ENCODE data around the gene ALS2CL.

The ALS2CL gene

DNA sequence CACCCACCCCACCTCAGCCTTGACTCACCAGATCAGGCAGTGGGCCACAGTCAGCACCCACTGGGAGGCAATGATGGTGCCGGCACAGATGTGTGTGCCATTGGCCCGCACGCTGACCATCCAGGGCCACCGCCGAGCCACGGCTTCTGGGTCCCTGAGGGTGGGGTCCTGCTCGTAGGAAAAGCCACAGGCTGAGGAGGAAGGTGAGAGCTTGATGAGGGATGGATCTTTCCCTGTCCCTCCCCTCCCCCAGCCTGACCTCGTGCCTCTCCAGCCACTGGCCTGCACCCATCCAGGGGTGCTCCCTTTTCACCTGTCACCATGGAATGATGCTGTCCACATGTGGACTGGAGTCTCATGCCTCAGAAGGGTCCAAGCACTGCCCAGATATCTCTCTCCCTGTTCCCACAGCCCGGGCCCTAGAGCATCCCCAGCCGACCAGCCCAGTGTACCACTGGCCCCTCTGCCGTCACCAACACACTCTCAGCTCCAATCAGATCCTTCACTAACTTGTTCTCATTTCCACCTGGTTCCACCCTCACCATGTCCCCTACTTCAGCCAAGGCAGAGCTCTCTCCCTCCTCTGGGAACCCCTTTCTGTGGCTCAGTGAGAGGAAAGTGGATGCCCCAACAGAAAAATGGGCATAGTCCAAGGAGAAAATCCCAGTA lies 22.2 kb upstream of the ALS2CL start:
- TF ChIP-seq, protein P1, sequence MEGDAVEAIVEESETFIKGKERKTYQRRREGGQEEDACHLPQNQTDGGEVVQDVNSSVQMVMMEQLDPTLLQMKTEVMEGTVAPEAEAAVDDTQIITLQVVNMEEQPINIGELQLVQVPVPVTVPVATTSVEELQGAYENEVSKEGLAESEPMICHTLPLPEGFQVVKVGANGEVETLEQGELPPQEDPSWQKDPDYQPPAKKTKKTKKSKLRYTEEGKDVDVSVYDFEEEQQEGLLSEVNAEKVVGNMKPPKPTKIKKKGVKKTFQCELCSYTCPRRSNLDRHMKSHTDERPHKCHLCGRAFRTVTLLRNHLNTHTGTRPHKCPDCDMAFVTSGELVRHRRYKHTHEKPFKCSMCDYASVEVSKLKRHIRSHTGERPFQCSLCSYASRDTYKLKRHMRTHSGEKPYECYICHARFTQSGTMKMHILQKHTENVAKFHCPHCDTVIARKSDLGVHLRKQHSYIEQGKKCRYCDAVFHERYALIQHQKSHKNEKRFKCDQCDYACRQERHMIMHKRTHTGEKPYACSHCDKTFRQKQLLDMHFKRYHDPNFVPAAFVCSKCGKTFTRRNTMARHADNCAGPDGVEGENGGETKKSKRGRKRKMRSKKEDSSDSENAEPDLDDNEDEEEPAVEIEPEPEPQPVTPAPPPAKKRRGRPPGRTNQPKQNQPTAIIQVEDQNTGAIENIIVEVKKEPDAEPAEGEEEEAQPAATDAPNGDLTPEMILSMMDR (IDR thresholded peaks at IDR 0.05; ENCODE audit: low read depth, low read length) = no peak
- no peak overlapping the region for H3K4me3 ChIP-seq (replicated peaks in 1 of 2; ENCODE audit: low read depth in 2 of 2, low read length in 2 of 2)
- no peak for DNase-seq (ENCODE audit: low read depth in 2 of 2)

DNA sequence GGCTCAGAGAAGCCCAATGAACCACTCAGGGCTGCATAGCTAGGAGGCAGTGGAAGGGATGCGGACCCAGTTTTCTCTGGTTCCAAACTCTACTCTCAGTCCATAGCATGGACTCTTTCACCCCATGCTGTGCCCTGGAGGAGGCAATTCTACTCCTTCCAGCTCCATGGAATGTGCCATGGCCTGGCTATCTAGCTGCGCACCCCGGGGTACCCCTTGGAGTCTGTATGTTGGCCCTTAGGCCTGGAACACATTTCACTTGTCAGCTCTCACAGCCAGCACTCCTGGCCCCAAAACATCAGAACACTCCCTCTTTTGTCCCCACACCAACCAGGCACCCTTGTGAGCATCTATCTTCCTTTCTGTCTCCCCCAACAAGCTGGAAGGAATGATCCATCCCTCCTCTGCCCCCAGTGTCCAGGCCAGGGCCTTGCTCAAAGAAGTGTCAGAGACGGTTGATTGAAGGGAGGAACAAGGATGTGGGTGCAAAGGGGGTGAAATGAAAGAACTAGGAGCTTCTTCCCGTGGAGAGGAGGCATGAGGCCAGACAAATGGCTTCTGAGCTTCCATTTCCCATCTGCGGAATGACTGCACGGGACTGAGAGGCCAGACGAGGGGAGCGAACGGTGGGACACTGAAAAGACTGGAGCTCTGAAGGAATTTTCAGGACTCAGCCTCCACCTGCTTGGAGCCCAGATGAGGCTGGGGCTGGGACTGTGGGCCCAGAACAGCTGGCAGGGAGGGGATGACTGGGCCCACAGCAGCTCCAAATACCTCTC lies 21.4 kb upstream of the ALS2CL start:
- no peak for DNase-seq (ENCODE audit: low read depth in 2 of 2)
- H3K4me3 ChIP-seq (replicated peaks in 1 of 2; ENCODE audit: low read depth in 2 of 2, low read length in 2 of 2) = no peak overlapping the region
- TF ChIP-seq, protein P1 (IDR thresholded peaks at IDR 0.05; ENCODE audit: low read depth, low read length) = no peak

DNA sequence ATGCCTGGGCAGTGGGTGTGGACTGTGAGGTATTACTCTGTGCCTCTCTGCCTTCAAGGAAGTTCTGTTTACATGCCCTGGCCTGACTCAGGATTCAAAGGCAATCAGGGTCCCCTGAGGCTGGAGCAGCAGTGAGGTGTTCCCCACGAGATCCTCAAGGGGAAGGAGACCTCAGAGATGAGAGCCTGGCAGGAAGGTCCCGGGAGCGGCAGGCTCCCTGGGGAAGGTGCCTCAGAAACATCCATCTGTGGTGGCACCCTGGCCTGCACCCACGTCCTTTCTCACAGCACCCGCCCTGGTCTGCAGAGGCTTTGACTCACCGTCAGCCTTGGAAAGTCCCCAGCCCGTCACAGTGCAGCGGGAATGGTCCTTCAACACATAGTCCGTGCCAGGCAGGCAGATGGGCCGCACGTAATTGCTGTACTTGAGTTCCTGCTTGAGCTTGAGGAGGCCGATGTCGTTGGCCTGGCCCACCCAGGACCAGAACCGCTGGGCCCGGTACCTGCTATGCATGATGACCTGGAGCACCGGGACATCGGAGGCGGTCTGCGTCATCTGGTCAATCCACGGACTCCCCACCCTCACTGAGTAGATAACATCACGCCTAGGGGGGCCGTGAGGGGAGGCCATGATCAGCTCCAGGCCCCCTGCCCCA lies 20.5 kb upstream of the ALS2CL start:
- H3K4me3 ChIP-seq (replicated peaks in 1 of 2; ENCODE audit: low read depth in 2 of 2, low read length in 2 of 2) = no peak overlapping the region
- DNase-seq (ENCODE audit: low read depth in 2 of 2) = no peak
- TF ChIP-seq, protein P1 (IDR thresholded peaks at IDR 0.05; ENCODE audit: low read depth, low read length) = no peak

DNA sequence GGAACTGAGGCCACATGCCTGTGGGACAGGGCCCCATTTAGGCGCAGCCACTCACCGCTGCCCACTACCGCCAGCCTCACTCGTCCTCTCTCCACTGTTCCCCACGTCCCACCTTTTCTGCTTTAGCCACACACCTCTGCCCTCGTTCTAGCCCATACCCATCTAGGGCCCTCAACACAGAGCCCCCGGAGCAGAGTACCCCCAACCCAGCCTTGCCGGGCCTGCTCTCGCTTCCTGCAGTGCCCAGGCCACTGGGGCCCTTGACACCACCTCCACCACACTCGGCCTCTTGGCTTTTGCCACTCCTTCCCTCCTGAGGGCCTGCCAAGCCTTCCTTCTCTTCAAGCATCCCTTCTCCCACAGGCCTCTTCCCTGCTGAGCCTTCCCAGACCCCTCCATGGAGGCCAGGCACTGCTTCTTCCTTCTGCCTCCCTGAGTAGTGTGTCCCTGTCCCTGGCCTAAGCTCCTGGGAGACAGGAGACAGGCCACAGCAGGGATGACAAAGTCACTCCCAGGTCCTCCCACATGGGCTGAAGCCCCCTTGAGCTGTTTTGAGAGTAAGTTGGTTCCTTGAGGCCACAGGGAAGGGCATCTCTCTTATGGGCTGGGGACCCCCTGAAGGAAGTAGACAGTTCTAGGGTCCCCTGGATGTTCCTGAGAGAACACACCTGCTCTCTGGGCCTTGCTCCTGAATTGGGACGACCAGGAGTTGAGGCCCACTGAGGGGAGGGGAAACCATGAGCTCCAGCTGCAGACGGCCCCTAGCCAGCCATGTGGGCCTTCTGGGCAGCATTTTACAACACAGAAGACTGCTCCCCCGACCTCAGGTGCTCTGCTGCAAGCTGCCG lies 19.8 kb upstream of the ALS2CL start:
- no peak for DNase-seq (ENCODE audit: low read depth in 2 of 2)
- H3K4me3 ChIP-seq (replicated peaks in 1 of 2; ENCODE audit: low read depth in 2 of 2, low read length in 2 of 2) = no peak overlapping the region
- TF ChIP-seq, protein P1 (IDR thresholded peaks at IDR 0.05; ENCODE audit: low read depth, low read length) = no peak

DNA sequence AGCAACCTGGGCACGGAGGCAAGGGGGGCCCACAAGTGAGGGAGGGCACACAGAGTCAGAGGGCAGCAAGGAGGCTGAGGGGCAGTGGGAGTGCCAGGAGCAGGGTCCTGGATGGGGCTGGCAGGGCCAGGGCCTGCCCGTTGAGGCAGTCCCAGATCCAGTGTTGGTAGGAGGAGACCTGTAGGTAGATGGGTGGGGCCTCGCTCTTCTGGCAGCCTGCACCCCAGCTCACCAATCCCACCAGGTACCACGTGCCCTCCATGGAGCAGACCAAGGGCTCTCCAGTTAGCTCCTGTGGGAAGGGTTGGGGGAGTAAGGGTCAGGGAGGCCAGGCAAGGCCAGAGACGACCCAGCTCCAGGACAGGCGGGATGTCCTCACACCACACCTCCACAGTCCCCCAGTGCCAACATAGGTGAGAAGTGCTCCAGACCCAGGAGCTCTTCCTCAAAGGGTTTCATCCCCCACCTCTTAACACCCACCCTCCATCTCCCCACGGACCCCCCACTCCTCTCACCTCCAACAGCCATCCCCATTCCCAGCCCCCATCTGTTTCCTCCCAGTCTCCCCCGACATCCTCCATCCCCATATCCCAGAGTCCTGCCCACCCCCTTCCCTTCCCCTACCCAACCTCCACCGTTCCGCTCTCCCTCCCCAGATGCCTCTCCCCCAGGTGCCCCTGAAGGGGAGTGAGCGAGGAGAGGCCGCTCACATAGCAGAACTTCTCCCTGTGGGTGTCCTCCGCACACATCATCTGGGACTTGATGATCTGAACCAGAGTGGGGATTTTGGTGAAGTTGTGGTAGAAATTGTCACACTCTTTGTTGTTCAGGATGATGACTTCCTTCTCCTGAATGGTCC lies 18.9 kb upstream of the ALS2CL start:
- TF ChIP-seq, protein P1 (IDR thresholded peaks at IDR 0.05; ENCODE audit: low read depth, low read length) = no peak
- no peak for DNase-seq (ENCODE audit: low read depth in 2 of 2)
- no peak overlapping the region for H3K4me3 ChIP-seq (replicated peaks in 1 of 2; ENCODE audit: low read depth in 2 of 2, low read length in 2 of 2)
